Stromal cell of bone marrow (primary cell): Measurements from ENCODE around the gene ITGB4.
"Not testable (repeated sequence)": the region's sequence is repeated elsewhere in the genome, so short reads cannot be mapped to it uniquely, and the experiment has no call there.

Source experiments
- DNase-seq: peaks from one replicate; pipeline ENCODE4 v3.0.0-alpha.2; 2012; ENCODE audit warnings: low read depth

Gene ITGB4

GRCh38 chr17:75771334-75772281 is 50.3 kb downstream of the ITGB4 start:
- no peak for DNase-seq

GRCh38 chr17:75773121-75773807 is 52.0 kb downstream of the ITGB4 start:
- no peak for DNase-seq

- DNase-seq = no peak
Measured at GRCh38 chr17:75773808-75774470, 52.7 kb downstream of the ITGB4 start.

GRCh38 chr17:75774471-75774990 is 53.3 kb downstream of the ITGB4 start:
- no peak for DNase-seq

GRCh38 chr17:75774991-75775668 is 53.9 kb downstream of the ITGB4 start:
- DNase-seq = peak; percentile 15

- DNase-seq = peak; percentile 21
Measured at GRCh38 chr17:75776386-75777295, 55.4 kb downstream of the ITGB4 start.

GRCh38 chr17:75777296-75777922 is 56.1 kb downstream of the ITGB4 start:
- DNase-seq = no peak

GRCh38 chr17:75778066-75778860 is 57.0 kb downstream of the ITGB4 start:
- DNase-seq = not testable (repeated sequence)

- no peak for DNase-seq
Measured at GRCh38 chr17:75778861-75779249, 57.6 kb downstream of the ITGB4 start.

- DNase-seq = peak; percentile 100
Measured at GRCh38 chr17:75779250-75779986, 58.2 kb downstream of the ITGB4 start.

GRCh38 chr17:75779987-75780889 is 59.0 kb downstream of the ITGB4 start:
- DNase-seq = no peak

- DNase-seq = peak; percentile 72
Measured at GRCh38 chr17:75783069-75783783, 62.0 kb downstream of the ITGB4 start.

GRCh38 chr17:75783803-75784472 is 62.7 kb downstream of the ITGB4 start:
- no peak for DNase-seq

- peak; percentile 99 for DNase-seq
Measured at GRCh38 chr17:75784473-75785015, 63.3 kb downstream of the ITGB4 start, which contains the start of gene UNK. TSS of gene UNK (plus strand) at chr17:75784806. CDS start at chr17:75784881, 75 bp downstream.

GRCh38 chr17:75785016-75785890 is 64.0 kb downstream of the ITGB4 start:
- peak; percentile 80 for DNase-seq
